HG03469 (cell line): Measurements from ENCODE around the gene PPP2R2D.

ENCODE experiments used
- ATAC-seq: cut with Tn5 transposase; IDR thresholded peaks from one replicate; pipeline ENCODE4 v1.9.1; 2021; ENCODE audit warnings: mild to moderate bottlenecking, moderate library complexity, moderate number of reproducible peaks; ENCODE audit not compliant: unreplicated experiment

PPP2R2D gene

GRCh38 chr10:131886237-131886636 is 14.6 kb upstream of the PPP2R2D start:
- ATAC-seq, result no peak

DNA sequence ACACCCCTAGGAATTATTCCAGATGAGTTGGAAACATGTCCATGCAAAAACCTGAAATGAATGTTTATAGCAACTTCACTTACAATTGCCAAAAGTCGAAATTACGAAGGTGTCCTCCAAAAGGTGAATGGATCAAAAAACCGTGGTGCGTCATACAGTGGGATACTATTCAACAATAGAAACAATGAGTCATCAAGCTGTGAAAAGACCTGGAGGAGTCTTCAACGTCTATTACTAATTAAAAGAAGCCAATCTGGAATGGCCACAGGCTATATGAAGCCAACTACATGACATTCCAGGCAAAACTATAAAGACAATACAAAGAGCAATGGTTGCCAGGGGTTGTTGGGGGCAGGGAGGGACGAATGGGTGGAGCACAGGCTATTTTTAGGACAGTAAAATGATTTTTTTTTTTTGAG is 12.6 kb upstream of the PPP2R2D start:
- ATAC-seq, result no peak

DNA sequence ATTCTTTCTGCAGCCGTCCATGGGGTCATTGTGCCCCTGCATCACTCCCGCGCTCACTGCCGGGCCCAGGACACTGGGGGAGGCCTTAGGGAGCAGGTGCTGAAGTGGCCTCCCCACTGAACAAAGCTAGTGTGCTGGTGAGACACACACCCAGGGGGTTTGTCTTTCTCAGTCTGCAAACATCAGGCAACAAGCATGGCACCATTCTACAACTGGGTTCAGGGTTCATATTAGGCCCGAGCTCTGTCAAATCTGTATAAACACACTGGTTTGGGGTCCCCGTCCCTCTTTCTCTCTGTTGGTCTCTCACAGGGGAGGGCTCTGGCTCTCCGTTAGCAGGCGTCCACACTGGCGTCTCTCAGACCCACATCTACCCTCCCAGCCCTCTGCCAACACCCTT is 11.1 kb upstream of the PPP2R2D start:
- no peak for ATAC-seq

GRCh38 chr10:131890276-131891195 is 10.3 kb upstream of the PPP2R2D start:
- no peak for ATAC-seq

GRCh38 chr10:131891196-131891928 is 9.4 kb upstream of the PPP2R2D start:
- ATAC-seq, result no peak

DNA sequence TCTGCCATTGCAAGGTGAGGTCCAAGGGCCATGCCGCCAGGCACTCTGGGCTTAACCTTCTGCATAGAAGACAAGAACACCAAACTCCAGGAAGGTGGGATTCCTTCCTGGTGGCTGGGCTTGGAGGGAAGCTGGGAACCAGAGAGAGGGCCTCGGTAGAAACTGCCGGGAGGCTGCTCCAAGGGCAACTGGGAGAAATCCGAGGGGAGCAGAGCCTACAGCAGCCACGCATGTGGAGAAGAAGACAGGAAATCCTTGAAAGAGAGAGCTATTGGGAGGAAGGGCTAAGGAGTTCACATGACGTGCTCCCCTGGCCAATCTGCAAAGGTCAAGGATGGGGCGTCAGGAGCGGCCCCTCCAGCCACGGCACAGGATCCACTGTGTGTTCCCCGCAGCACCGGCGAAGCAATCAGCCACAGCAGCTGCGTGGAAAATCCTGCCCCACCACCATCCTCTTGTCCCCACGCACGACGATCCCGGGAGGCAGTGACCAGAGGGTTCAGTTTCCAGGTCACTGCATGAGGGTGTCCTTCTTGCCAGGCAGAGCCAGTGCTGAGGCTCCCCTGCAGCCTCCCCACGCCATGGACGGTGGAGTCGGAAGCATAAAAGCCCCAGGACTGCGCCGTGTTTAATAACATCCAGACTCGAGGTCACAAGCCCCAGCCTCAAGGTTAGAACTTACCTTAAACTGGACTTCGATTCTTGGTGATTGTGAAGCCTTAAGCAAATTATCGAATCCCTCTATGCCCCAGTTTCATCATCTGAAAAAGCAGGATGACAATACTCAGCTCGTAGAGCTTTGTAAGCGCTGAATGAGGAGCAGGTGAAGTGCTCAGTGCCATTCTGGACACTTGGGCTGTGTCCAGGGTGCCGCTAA is 8.6 kb upstream of the PPP2R2D start:
- ATAC-seq, result no peak

DNA sequence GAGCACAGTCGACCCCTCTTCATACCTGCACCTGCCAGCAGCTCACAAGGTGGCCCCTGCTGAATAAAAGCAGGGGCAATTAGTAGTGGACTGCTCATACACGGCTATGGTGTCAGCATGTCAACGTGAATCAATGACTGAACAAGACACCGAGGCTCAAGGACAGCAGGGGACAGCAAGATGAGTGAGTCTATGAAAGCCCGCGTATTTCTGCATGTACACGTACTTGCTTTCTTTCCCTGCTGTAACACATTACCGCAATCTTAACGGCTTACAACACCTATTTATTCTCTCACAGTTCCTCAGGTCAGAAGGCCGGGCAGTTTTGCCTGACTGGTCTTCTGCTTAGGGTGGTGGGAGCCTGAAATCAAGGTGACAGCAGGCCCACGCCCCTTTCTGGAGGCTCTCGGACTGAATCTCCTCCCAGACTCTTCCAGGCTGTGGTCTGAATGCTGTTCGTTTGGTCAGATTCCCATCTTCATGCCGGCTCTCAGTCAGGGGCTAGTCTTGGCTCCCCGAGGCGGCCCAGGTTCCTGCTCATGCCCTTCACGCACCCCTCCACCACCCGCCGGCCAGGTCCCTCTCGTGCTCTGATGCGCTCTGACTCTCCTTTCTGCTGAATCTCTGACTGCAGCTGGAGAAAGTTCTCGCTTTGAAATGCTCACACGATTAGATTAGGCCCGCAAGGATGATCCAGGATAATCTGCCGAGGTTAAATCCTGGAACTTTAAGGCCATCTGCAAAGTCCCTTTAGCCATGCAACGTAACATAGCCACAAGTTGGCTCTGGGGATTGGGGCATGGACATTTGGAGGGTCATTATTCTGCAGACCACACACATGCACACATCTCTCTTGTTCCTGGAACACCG is 7.8 kb upstream of the PPP2R2D start:
- no peak for ATAC-seq

DNA sequence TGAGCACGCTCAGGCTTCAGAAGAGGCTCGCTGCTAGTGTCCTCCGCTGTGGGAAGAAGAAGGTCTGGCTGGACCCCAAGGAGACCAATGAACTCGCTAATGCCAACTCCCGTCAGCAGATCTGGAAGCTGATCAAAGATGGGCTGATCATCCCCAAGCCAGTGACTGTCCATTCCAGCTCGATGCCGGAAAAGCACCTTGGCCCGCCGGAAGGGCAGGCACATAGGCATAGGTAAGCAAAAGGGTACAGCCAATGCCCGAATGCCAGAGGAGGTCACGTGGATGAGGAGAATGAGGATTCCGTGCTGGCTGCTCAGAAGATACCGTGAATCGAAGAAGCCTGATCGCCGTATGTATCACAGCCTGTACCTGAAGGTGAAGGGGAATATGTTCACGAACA is 5.7 kb upstream of the PPP2R2D start:
- ATAC-seq, result no peak

DNA sequence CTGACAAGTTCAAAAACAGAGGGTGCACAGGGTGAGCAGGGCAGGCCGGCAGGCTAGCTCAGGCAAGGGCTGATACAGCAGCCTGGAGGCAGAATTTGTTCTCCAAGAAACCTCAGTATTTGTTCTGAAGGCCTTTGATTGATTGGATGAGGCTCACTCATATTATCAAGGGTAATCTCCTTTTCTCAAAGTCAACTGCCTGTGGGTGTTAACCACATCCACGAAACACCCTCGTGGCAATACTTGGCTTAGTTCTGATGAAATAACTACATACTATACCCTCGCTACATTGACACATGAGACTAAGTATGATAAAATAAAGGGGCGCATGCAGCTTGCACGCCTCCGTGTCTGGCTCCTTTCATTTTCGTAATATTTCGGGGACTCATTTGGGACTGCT is 4.4 kb upstream of the PPP2R2D start:
- no peak for ATAC-seq

DNA sequence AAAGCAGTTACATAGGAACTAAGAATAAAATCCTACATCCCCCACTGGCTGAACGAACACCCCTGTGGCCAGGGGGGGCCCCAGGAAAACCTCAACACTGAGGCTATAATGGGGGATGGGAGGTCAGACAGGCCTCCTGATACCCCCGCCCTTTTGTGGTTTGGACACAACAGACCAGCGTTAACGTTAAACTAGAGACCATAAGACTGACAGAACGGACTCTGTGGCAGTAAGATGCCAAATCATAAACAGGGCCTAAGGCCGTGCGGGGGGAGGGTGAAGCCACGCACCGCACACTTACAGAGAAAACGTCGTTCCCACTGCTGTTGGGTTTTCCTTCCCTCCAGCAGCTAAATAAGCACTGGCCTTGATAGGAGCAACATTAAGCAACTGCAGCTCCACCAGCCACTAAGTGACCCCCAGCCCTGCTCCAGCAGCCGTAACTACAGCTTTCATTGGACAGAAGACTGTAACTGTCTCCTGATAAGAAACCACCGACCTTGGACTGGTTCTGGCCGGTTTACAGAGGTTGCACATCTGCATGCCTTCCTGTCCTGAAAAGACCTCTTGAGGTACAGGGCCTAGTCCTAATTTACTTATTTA is 3.4 kb upstream of the PPP2R2D start:
- no peak for ATAC-seq

- no peak for ATAC-seq
Observed at GRCh38 chr10:131898061-131898460, 2.7 kb upstream of the PPP2R2D start.

DNA sequence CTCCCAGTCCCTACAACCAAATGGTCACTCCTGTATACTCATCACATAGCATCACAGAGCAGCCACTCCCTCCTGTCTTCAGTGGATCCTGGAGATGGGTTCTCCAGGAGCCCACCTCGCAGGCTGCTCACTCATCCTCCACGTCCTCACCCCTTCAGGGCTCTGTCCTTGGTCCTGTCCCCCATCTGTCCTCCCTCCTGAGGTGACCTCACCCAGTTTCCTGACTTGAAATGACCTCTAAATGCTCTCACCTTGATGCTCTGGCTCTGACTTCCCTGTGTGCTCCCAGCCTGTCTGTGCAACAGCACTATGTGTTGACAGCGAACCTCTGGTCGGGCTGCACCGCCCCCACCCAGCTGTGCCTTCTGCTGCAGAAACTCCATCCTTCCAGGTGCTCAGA is 2.1 kb upstream of the PPP2R2D start:
- ATAC-seq, result no peak

- ATAC-seq, result no peak
Observed at GRCh38 chr10:131899116-131899690, 1.6 kb upstream of the PPP2R2D start.

DNA sequence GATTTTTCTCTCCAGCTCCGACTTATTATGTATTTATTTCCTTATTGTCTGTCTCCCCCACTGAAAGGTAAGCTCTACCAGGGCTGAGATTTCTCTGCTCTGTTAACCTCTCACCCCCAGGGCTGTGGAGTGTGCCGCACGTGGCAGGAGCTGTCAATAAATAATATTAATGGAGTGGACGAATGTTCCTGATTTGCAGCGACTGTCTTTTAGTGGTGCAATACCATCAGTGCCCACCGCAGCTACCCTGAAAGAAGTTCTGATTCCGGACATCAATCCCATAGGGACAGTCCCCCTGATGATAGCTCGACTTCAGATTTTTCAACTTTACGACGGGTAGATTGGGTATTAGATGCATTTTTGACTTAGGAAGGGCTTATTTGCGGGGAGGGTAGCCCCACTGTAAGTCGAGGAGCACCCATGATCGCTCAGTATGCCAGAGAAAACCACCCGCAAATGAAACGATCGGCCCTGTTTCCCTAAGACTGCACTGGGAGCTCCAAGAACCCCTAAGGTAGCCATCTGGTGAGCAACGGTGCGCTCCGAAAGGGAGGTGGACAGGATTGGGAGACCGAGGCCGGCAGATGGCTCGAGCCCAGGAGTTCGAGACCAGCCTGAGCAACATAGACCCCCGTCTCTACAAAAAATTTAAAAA is 986 bp upstream of the PPP2R2D start:
- ATAC-seq, result no peak

GRCh38 chr10:131901181-131901829 is 497 bp downstream of the PPP2R2D start:
- ATAC-seq, result peak; percentile 14

DNA sequence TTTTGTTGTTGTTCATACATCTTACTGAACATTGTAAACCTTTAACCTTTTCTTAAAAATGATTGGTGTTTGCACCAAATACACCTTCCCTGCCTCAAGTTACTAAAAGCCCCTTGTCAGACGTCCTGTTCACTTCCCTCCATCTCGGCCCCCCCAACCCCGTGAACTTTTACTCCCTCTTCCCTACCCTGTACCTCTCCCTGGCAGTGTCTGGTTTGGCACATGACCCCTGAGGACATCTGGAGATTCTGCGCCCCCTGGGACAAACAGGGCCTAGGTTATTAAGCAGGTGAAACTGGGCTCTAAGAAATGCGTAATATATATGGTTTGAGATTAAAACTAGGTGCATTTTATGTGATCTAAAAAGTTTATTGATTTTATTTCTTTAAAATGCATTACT is 1.4 kb downstream of the PPP2R2D start:
- no peak for ATAC-seq

DNA sequence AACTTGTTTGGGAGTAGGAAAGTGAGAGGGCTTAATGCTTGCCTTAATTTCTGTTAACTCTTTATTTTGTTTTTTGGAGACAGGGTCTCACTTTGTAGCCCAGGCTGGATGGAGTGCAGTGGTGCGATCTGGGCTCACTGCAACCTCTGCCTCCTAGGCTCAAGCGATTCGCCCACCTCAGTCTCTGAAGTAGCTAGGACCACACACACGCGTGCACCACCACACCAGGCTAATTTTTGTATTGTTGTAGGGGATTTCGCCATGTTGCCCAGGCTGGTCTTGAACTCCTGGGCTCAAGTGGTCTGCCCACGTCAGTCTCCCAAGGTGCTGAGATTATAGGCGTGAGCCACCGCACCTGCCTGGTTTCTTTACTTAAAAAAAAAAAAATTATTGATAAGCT is 1.9 kb downstream of the PPP2R2D start:
- no peak for ATAC-seq

DNA sequence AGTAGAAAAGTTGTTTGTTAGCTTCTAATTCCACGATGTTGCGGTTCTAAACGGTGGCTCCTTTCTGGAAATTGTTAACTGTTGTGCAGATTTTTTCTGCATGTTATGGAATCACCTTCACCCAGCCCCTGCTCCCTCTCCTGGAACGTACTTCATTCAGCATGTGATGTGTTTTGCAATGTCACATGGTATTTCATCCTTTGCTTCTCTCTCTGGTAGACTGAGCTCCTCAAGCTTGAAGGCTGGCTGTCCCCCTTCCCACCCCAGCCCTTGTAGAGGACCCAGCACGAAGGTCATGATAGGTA is 4.4 kb downstream of the PPP2R2D start:
- no peak for ATAC-seq
